Measurements from ENCODE around the gene MLLT10.

- TF ChIP-seq GATA2 (IDR thresholded peaks at IDR 0.05; ENCODE audit: low read depth, low read length) = no peak
- TF ChIP-seq GATA3 (IDR thresholded peaks at IDR 0.05; ENCODE audit: low read depth, low read length) = no peak
These were observed 192.7 kb downstream of the MLLT10 start for GRCh38 chr10:21726601-21727225.

Measured in SH-SY5Y (cell line).